ENCODE measurements around the gene PLOD1. TPM values are rescaled to one million over a fixed set of nuclear protein-coding genes. Genes with fewer than 3 reads are reported as not detected.

The PLOD1 gene
- total and polyA plus RNA-seq, 2 experiments from 2014 or later: 22.4 to 62.9 TPM

- Histone ChIP-seq H3K27ac (ENCODE audit: low read depth) (no peak overlapping the region; the same call in 1 of the 2 replicates), H3K4me3 (no peak overlapping the region), H4K20me1 (replicated peaks; ENCODE audit: insufficient read depth) (no peaks in the 10 kb centered on the region), H3F3A (replicated peaks; ENCODE audit: low read depth) (0 out of 2 replicates have a peak, but pooled peaks cover 4% of the 10 kb centered on the region), H3K36me3 (ENCODE audit: insufficient read depth) (no peaks in the 10 kb centered on the region), H3K4me2 (no peak overlapping the region), H3K4me1 (ENCODE audit: insufficient read depth) (peaks cover 13% of the 10 kb centered on the region), H2AFZ (no peak overlapping the region), H3K79me2 (replicated peaks; ENCODE audit: insufficient read depth) (no peaks in the 10 kb centered on the region), H3K27me3 (ENCODE audit: insufficient read depth) (no peaks in the 10 kb centered on the region), H3K9me2 (ENCODE audit: insufficient read depth) (no peaks in the 10 kb centered on the region)
- Mint-ChIP-seq H3K36me3 (ENCODE audit: low read depth) (peaks cover 9% of the 10 kb centered on the region; the same call in 2 of the 3 replicates), H3K27me3 (ENCODE audit: insufficient read depth, low read depth, poor library complexity) (peaks cover 24% of the 10 kb centered on the region), H3K27ac (no peak overlapping the region), H3K4me1 (peaks cover 23% of the 10 kb centered on the region), H3K9me3 (no peaks in the 10 kb centered on the region), H3K4me3 (no peak overlapping the region)
- TF ChIP-seq POLR2AphosphoS5 (IDR thresholded peaks at IDR 0.05; ENCODE audit: low read depth) (no peak), ETS1 (IDR thresholded peaks at IDR 0.05) (no peak), EZH2phosphoT487 (IDR thresholded peaks at IDR 0.05; ENCODE audit: unreplicated experiment) (no peak), STAT1 (IDR thresholded peaks at IDR 0.05; ENCODE audit: unreplicated experiment) (no peak), JUNB (IDR thresholded peaks at IDR 0.05; ENCODE audit: unreplicated experiment) (no peak), ZNF331 (CRISPR knock-in tag; IDR thresholded peaks at IDR 0.05; ENCODE audit: low read depth) (no peak), CREB1 (CRISPR knock-in tag; IDR thresholded peaks at IDR 0.05; ENCODE audit: low read depth) (no peak), REST (IDR thresholded peaks at IDR 0.05; ENCODE audit: unreplicated experiment) (no peak), ZNF114 (CRISPR knock-in tag; IDR thresholded peaks at IDR 0.05) (no peak), CTCF (conservative IDR thresholded peaks at IDR 0.05; ENCODE audit: low read depth in 2 of 2) (no peak), NANOG (IDR thresholded peaks at IDR 0.05; ENCODE audit: borderline replicate concordance) (no peak), EZH2 (IDR thresholded peaks at IDR 0.05; ENCODE audit: low read depth, unreplicated experiment) (no peak), ZNF462 (CRISPR knock-in tag; IDR thresholded peaks at IDR 0.05) (no peak)
- ATAC-seq: no peak
- no peak for DNase-seq (ENCODE audit: low spot score)
These were observed 5.9 kb downstream of the PLOD1 start for GRCh38 chr1:11940260-11940921.
